ENCODE measurements around the gene CAMP. TPM values are rescaled to one million over a fixed set of nuclear protein-coding genes. Genes with fewer than 3 reads are reported as not detected.
A peak's percentile ranks its signal among the peaks of the same experiment; 100 is the strongest.

Gene CAMP
- not detected in 2 replicates for total RNA-seq (2022)
- not detected for Bru-seq, nascent RNA
- not detected for BruChase-seq, experiment 1, labeled RNA remaining after a 2-hour chase
- BruChase-seq, experiment 2, labeled RNA remaining after a 6-hour chase = not detected
- long read RNA-seq = 0 reads

- Mint-ChIP-seq H3K9me3 (ENCODE audit: unreplicated experiment) (no peaks in the 10 kb centered on the region), H3K4me1 (ENCODE audit: low read depth, unreplicated experiment) (no peaks in the 10 kb centered on the region), H3K4me3 (ENCODE audit: unreplicated experiment) (no peak within 1 kb of the TSS), H3K36me3 (ENCODE audit: insufficient read depth, unreplicated experiment) (no peaks in the 10 kb centered on the region), H3K27me3 (ENCODE audit: insufficient read depth, unreplicated experiment) (no peaks in the 10 kb centered on the region), H3K27ac (ENCODE audit: unreplicated experiment) (no peak within 1 kb of the TSS)
- no peak for TF ChIP-seq CTCF (IDR thresholded peaks at IDR 0.05; ENCODE audit: insufficient read depth in 1 of 2, low read depth in 1 of 2, low read length in 1 of 2, severe bottlenecking in 1 of 2, unreplicated experiment in 1 of 2)
- Histone ChIP-seq H3K4me1 (no peaks in the 10 kb centered on the region), H3K4me3 (ENCODE audit: low read depth, low read length) (no peak within 1 kb of the TSS), H3K27me3 (replicated peaks; ENCODE audit: control insufficient read depth, insufficient read depth, low read length) (no peaks in the 10 kb centered on the region), H3K36me3 (ENCODE audit: control insufficient read depth, insufficient read depth, low read length) (no peaks in the 10 kb centered on the region), H3K9me3 (no peaks in the 10 kb centered on the region)
- ChIA-PET CTCF (interaction anchor here (0.6 to 0.7 kb wide), 2 partner anchors 27 to 213 kb away, joined by 3 to 7 read pairs; no protein-coding TSS in a partner anchor), POLR2A (no interaction called here)
- BruUV-seq (replicated peaks) = no TSS peak
- DNase-seq = peak; percentile 14 to 39
- intact Hi-C loops (cut with micrococcal nuclease; ENCODE audit: unreplicated experiment) = no loop called here
Measured at GRCh38 chr3:48222616-48223513, at the start of gene CAMP. CAMP (plus strand) TSS chr3:48223495; CDS start chr3:48223512, 17 bp downstream.

GRCh38 chr3:48178072-48178471 is 45.2 kb upstream of the CAMP start:
- Histone ChIP-seq H3K27me3 (replicated peaks; ENCODE audit: control insufficient read depth, insufficient read depth, low read length) (no peaks in the 10 kb centered on the region), H3K36me3 (ENCODE audit: control insufficient read depth, insufficient read depth, low read length) (peaks cover 2% of the 10 kb centered on the region), H3K4me1 (no peaks in the 10 kb centered on the region), H3K9me3 (no peaks in the 10 kb centered on the region), H3K4me3 (ENCODE audit: low read depth, low read length) (no peak overlapping the region)
- Mint-ChIP-seq H3K4me1 (ENCODE audit: low read depth, unreplicated experiment) (no peaks in the 10 kb centered on the region), H3K36me3 (ENCODE audit: insufficient read depth, unreplicated experiment) (peaks cover 92% of the 10 kb centered on the region), H3K4me3 (ENCODE audit: unreplicated experiment) (no peak overlapping the region), H3K9me3 (ENCODE audit: unreplicated experiment) (no peaks in the 10 kb centered on the region), H3K27me3 (ENCODE audit: insufficient read depth, unreplicated experiment) (no peaks in the 10 kb centered on the region), H3K27ac (ENCODE audit: unreplicated experiment) (no peak overlapping the region)
- intact Hi-C loops (cut with micrococcal nuclease; ENCODE audit: unreplicated experiment) = no loop called here
- ChIA-PET CTCF (no interaction called here), POLR2A (no interaction called here)
- no TSS peak for BruUV-seq (replicated peaks)
- no peak for TF ChIP-seq CTCF (IDR thresholded peaks at IDR 0.05; ENCODE audit: insufficient read depth in 1 of 2, low read depth in 1 of 2, low read length in 1 of 2, severe bottlenecking in 1 of 2, unreplicated experiment in 1 of 2)
- DNase-seq = no peak

- Mint-ChIP-seq H3K4me3 (ENCODE audit: unreplicated experiment) (no peak overlapping the region), H3K4me1 (ENCODE audit: low read depth, unreplicated experiment) (no peaks in the 10 kb centered on the region), H3K36me3 (ENCODE audit: insufficient read depth, unreplicated experiment) (peaks cover 93% of the 10 kb centered on the region), H3K9me3 (ENCODE audit: unreplicated experiment) (no peaks in the 10 kb centered on the region), H3K27ac (ENCODE audit: unreplicated experiment) (no peak overlapping the region), H3K27me3 (ENCODE audit: insufficient read depth, unreplicated experiment) (no peaks in the 10 kb centered on the region)
- intact Hi-C loops (cut with micrococcal nuclease; ENCODE audit: unreplicated experiment) = no loop called here
- DNase-seq = no peak
- ChIA-PET POLR2A (no interaction called here), CTCF (no interaction called here)
- H3K4me3 ChIP-seq (ENCODE audit: low read depth, low read length) = no peak overlapping the region
- peaks cover 2% of the 10 kb centered on the region for H3K36me3 ChIP-seq (ENCODE audit: control insufficient read depth, insufficient read depth, low read length)
- H3K9me3 ChIP-seq = no peaks in the 10 kb centered on the region
- no peaks in the 10 kb centered on the region for H3K27me3 ChIP-seq (replicated peaks; ENCODE audit: control insufficient read depth, insufficient read depth, low read length)
- H3K4me1 ChIP-seq = no peaks in the 10 kb centered on the region
- no TSS peak for BruUV-seq (replicated peaks)
- TF ChIP-seq CTCF (IDR thresholded peaks at IDR 0.05; ENCODE audit: insufficient read depth in 1 of 2, low read depth in 1 of 2, low read length in 1 of 2, severe bottlenecking in 1 of 2, unreplicated experiment in 1 of 2) = no peak
Measured at GRCh38 chr3:48180021-48180420, 43.3 kb upstream of the CAMP start.
